Measurements from ENCODE around the gene STPG1. TPM values are rescaled to one million over a fixed set of nuclear protein-coding genes. Genes with fewer than 3 reads are reported as not detected.

The STPG1 gene
- polyA plus RNA-seq, 1 donor from 2014 or later = 0.89 TPM

GRCh38 chr1:24425922-24426321 lies 12.3 kb upstream of the STPG1 start:
- H3K9me3 ChIP-seq (ENCODE audit: low read length) = no peaks in the 10 kb centered on the region
- H3K27ac ChIP-seq (ENCODE audit: low read length) = no peak overlapping the region
- H3K4me3 ChIP-seq (ENCODE audit: low read length) = no peak overlapping the region
- no peak overlapping the region for H2AFZ ChIP-seq (ENCODE audit: low read depth, low read length)
- H3K9me2 ChIP-seq (ENCODE audit: insufficient read depth, low read length) = no peaks in the 10 kb centered on the region
- no peaks in the 10 kb centered on the region for H3K79me2 ChIP-seq (replicated peaks; ENCODE audit: insufficient read depth, low read length)
- H3K27me3 ChIP-seq (ENCODE audit: insufficient read depth, low read depth, low read length) = no peaks in the 10 kb centered on the region
- no peaks in the 10 kb centered on the region for H3F3A ChIP-seq (ENCODE audit: insufficient read depth, low read length, poor library complexity, severe bottlenecking)
- no peak overlapping the region for H3K4me2 ChIP-seq (ENCODE audit: low read length)
- H3K9ac ChIP-seq (ENCODE audit: low read length) = no peak overlapping the region
- H4K20me1 ChIP-seq (ENCODE audit: insufficient read depth) = no peaks in the 10 kb centered on the region
- no peak for TF ChIP-seq TAF1 (IDR thresholded peaks at IDR 0.05; ENCODE audit: low read depth)
- TF ChIP-seq REST (IDR thresholded peaks at IDR 0.05; ENCODE audit: borderline replicate concordance) = no peak
- no peak for TF ChIP-seq POLR2AphosphoS5 (IDR thresholded peaks at IDR 0.05)
- TF ChIP-seq SMC3 (conservative IDR thresholded peaks at IDR 0.05; ENCODE audit: poor library complexity) = no peak
- TF ChIP-seq EP300 (conservative IDR thresholded peaks at IDR 0.05; ENCODE audit: poor library complexity, severe bottlenecking) = no peak
- TF ChIP-seq MXI1 (conservative IDR thresholded peaks at IDR 0.05; ENCODE audit: poor library complexity, severe bottlenecking) = no peak
- TF ChIP-seq CTCF (IDR thresholded peaks at IDR 0.05; ENCODE audit: poor library complexity, severe bottlenecking) = no peak
- no peaks in the 10 kb centered on the region for H3K36me3 ChIP-seq (ENCODE audit: insufficient read depth, low read length)

- no peak for TF ChIP-seq POLR2AphosphoS5 (IDR thresholded peaks at IDR 0.05)
- no peak for TF ChIP-seq TAF1 (IDR thresholded peaks at IDR 0.05; ENCODE audit: low read depth)
- TF ChIP-seq MXI1 (conservative IDR thresholded peaks at IDR 0.05; ENCODE audit: poor library complexity, severe bottlenecking) = no peak
- TF ChIP-seq EZH2 (IDR thresholded peaks at IDR 0.05; ENCODE audit: borderline replicate concordance, insufficient read depth, low read length, poor library complexity, severe bottlenecking) = no peak
- TF ChIP-seq RAD21 (conservative IDR thresholded peaks at IDR 0.05) = no peak
- no peak for TF ChIP-seq EP300 (conservative IDR thresholded peaks at IDR 0.05; ENCODE audit: poor library complexity, severe bottlenecking)
- no peak for TF ChIP-seq CTCF (IDR thresholded peaks at IDR 0.05; ENCODE audit: poor library complexity, severe bottlenecking)
- no peak for TF ChIP-seq REST (IDR thresholded peaks at IDR 0.05; ENCODE audit: borderline replicate concordance)
- TF ChIP-seq SMC3 (conservative IDR thresholded peaks at IDR 0.05; ENCODE audit: poor library complexity) = no peak
Observed at GRCh38 chr1:24425441-24425840, 11.9 kb upstream of the STPG1 start.

More at GRCh38 chr1:24425441-24425840, 11.9 kb upstream of the STPG1 start:
- Histone ChIP-seq H3K27me3 (ENCODE audit: insufficient read depth, low read depth, low read length) (no peaks in the 10 kb centered on the region), H3K27ac (ENCODE audit: low read length) (no peak overlapping the region), H3K36me3 (ENCODE audit: insufficient read depth, low read length) (no peaks in the 10 kb centered on the region), H2AFZ (ENCODE audit: low read depth, low read length) (no peak overlapping the region), H3K4me2 (ENCODE audit: low read length) (no peak overlapping the region), H4K20me1 (ENCODE audit: insufficient read depth) (no peaks in the 10 kb centered on the region), H3K4me3 (ENCODE audit: low read length) (no peak overlapping the region), H3K9me3 (ENCODE audit: low read length) (no peaks in the 10 kb centered on the region), H3K79me2 (replicated peaks; ENCODE audit: insufficient read depth, low read length) (no peaks in the 10 kb centered on the region), H3F3A (ENCODE audit: insufficient read depth, low read length, poor library complexity, severe bottlenecking) (no peaks in the 10 kb centered on the region), H3K9ac (ENCODE audit: low read length) (no peak overlapping the region), H3K9me2 (ENCODE audit: insufficient read depth, low read length) (no peaks in the 10 kb centered on the region)

Measured in neural cell (in vitro differentiated cells).